Measurements from ENCODE around the gene CRYBG3. TPM values are rescaled to one million over a fixed set of nuclear protein-coding genes. Genes with fewer than 3 reads are reported as not detected.
"Not testable (repeated sequence)": the region's sequence is repeated elsewhere in the genome, so short reads cannot be mapped to it uniquely, and the experiment has no call there.

Gene CRYBG3
- total RNA-seq, 1 donor from 2014 or later: 10.5 TPM

GRCh38 chr3:97901313-97902248 is 79.8 kb downstream of the CRYBG3 start:
- H3K27me3 ChIP-seq (ENCODE audit: control insufficient read depth, insufficient read depth, low read length): no peaks in the 10 kb centered on the region
- no peaks in the 10 kb centered on the region for H3K36me3 ChIP-seq (ENCODE audit: control insufficient read depth, insufficient read depth, low read length)
- no peak for DNase-seq (ENCODE audit: low read depth)
- H3K4me3 ChIP-seq (ENCODE audit: low read depth, low read length): no peak overlapping the region
- no peak for TF ChIP-seq CTCF (IDR thresholded peaks at IDR 0.05; ENCODE audit: insufficient read depth, low read length, poor library complexity, severe bottlenecking)

- not testable (repeated sequence) for H3K36me3 ChIP-seq (ENCODE audit: control insufficient read depth, insufficient read depth, low read length); H3K4me3 ChIP-seq (ENCODE audit: low read depth, low read length); H3K27me3 ChIP-seq (ENCODE audit: control insufficient read depth, insufficient read depth, low read length); DNase-seq (ENCODE audit: low read depth)
These were observed 88.0 kb downstream of the CRYBG3 start for GRCh38 chr3:97909830-97910229.

- DNase-seq (ENCODE audit: low read depth); H3K36me3 ChIP-seq (ENCODE audit: control insufficient read depth, insufficient read depth, low read length); H3K27me3 ChIP-seq (ENCODE audit: control insufficient read depth, insufficient read depth, low read length); H3K4me3 ChIP-seq (ENCODE audit: low read depth, low read length): not testable (repeated sequence)
These were observed 88.5 kb downstream of the CRYBG3 start for GRCh38 chr3:97910236-97910831.

- no peak overlapping the region for H3K4me3 ChIP-seq (ENCODE audit: low read depth, low read length)
- no peaks in the 10 kb centered on the region for H3K27me3 ChIP-seq (ENCODE audit: control insufficient read depth, insufficient read depth, low read length)
- DNase-seq (ENCODE audit: low read depth): no peak
- no peaks in the 10 kb centered on the region for H3K36me3 ChIP-seq (ENCODE audit: control insufficient read depth, insufficient read depth, low read length)
- no peak for TF ChIP-seq CTCF (IDR thresholded peaks at IDR 0.05; ENCODE audit: insufficient read depth, low read length, poor library complexity, severe bottlenecking)
These were observed 89.1 kb downstream of the CRYBG3 start for GRCh38 chr3:97910931-97911351.

- H3K27me3 ChIP-seq (ENCODE audit: control insufficient read depth, insufficient read depth, low read length): no peaks in the 10 kb centered on the region
- DNase-seq (ENCODE audit: low read depth): no peak
- no peak overlapping the region for H3K4me3 ChIP-seq (ENCODE audit: low read depth, low read length)
- TF ChIP-seq CTCF (IDR thresholded peaks at IDR 0.05; ENCODE audit: insufficient read depth, low read length, poor library complexity, severe bottlenecking): no peak
- H3K36me3 ChIP-seq (ENCODE audit: control insufficient read depth, insufficient read depth, low read length): no peaks in the 10 kb centered on the region
These were observed 89.6 kb downstream of the CRYBG3 start for GRCh38 chr3:97911459-97911858.

- no peak for DNase-seq (ENCODE audit: low read depth)
- Histone ChIP-seq H3K36me3 (ENCODE audit: control insufficient read depth, insufficient read depth, low read length) (no peaks in the 10 kb centered on the region), H3K4me3 (ENCODE audit: low read depth, low read length) (no peak overlapping the region), H3K27me3 (ENCODE audit: control insufficient read depth, insufficient read depth, low read length) (no peaks in the 10 kb centered on the region)
- TF ChIP-seq CTCF (IDR thresholded peaks at IDR 0.05; ENCODE audit: insufficient read depth, low read length, poor library complexity, severe bottlenecking): no peak
These were observed 92.6 kb downstream of the CRYBG3 start for GRCh38 chr3:97914388-97914787.
